Endothelial cell of umbilical vein (primary cell): ENCODE results near the gene ZBTB44. TPM values are rescaled to one million over a fixed set of nuclear protein-coding genes. Genes with fewer than 3 reads are reported as not detected.

ENCODE experiments used
- BruUV-seq: library from RNA; stranded (reverse); fragments of 400-500 nt; replicated peaks from 2 replicates; lab custom pipeline; 2021; lab: Mats Ljungman, UMichigan
- CTCF ChIA-PET: fragments of 300-600, 350-600 bp; sonication (Branson Sonifier 250); formaldehyde crosslinking; loops from one replicate; lab custom pipeline; 2021; ENCODE audit warnings: antibody characterized with exemption, inconsistent platforms; lab: Charles Lee
- POLR2A ChIA-PET: fragments of 300-600, 350-600 bp; sonication (Branson Sonifier 250); formaldehyde crosslinking; loops from one replicate; lab custom pipeline; 2021; ENCODE audit warnings: antibody characterized with exemption, inconsistent platforms; lab: Charles Lee
- DNase-seq: peaks from one replicate; pipeline ENCODE4 v3.0.0-alpha.2; 2011; ENCODE audit warnings: low read depth, low spot score
- FAIRE-seq: peaks from 2 replicates; lab custom pipeline; 2011; peaks lifted over from hg19 to GRCh38; lab: Jason Lieb, UNC
- H2AFZ ChIP-seq: 2 replicates; pipeline ENCODE4 v1.6.0; 2012; ENCODE audit warnings: low read depth, low read length, control low read depth, inconsistent platforms
- H3K27ac ChIP-seq: 2 replicates; pipeline ENCODE4 v1.5.1; 2011; ENCODE audit warnings: low read depth, mild to moderate bottlenecking, control low read depth, low read length, moderate library complexity; ENCODE audit not compliant: insufficient read depth
- H3K27me3 ChIP-seq, 2 experiments: 2 replicates each; pipeline versions ENCODE4 v1.6.0 to v1.6.1; 2011; ENCODE audit warnings: low read length in 2 of 2, mixed read lengths in 1 of 2; ENCODE audit not compliant: control insufficient read depth in 2 of 2, insufficient read depth in 2 of 2
- H3K36me3 ChIP-seq, 2 experiments: 2 replicates in 1 of 2; 3 replicates in 1 of 2; pipeline ENCODE4 v1.5.1; 2011; ENCODE audit warnings: low read length in 2 of 2, mild to moderate bottlenecking in 1 of 2, moderate library complexity in 1 of 2; ENCODE audit not compliant: control insufficient read depth in 2 of 2, insufficient read depth in 2 of 2; ENCODE audit errors: extremely low read depth in 1 of 2
- H3K4me1 ChIP-seq: 3 replicates; pipeline ENCODE4 v1.5.1; 2011; ENCODE audit warnings: mild to moderate bottlenecking, low read length; ENCODE audit not compliant: control insufficient read depth, insufficient read depth; ENCODE audit errors: extremely low read depth
- H3K4me2 ChIP-seq: 2 replicates; pipeline ENCODE4 v1.6.1; 2011; ENCODE audit warnings: low read length, control low read depth, mixed read lengths; ENCODE audit not compliant: insufficient read depth
- H3K4me3 ChIP-seq, 3 experiments: fragments of 200-600 bp in 1 of 3; sonication (generic), shearing (Covaris generic) in 1 of 3; replicated peaks in 1 of 3; 2 replicates each; pipeline ENCODE4 v1.5.1; 2011 to 2016; ENCODE audit warnings: control low read depth in 3 of 3, low read length in 3 of 3, mild to moderate bottlenecking in 2 of 3, inconsistent platforms in 1 of 3, low read depth in 1 of 3, moderate library complexity in 1 of 3; ENCODE audit not compliant: insufficient read depth in 1 of 3
- H3K79me2 ChIP-seq: 2 replicates; pipeline ENCODE4 v1.6.0; 2012; ENCODE audit warnings: low read length, inconsistent platforms; ENCODE audit not compliant: control insufficient read depth, insufficient read depth
- H3K9ac ChIP-seq: replicated peaks from 2 replicates; pipeline ENCODE3; 2011; ENCODE audit warnings: low read length, control low read depth; ENCODE audit not compliant: insufficient read depth; ENCODE audit errors: extremely low read depth
- H3K9me1 ChIP-seq: replicated peaks from 3 replicates; pipeline ENCODE4 v1.6.0; 2011; ENCODE audit warnings: mild to moderate bottlenecking, low read length; ENCODE audit not compliant: control insufficient read depth, insufficient read depth; ENCODE audit errors: extremely low read depth
- H3K9me3 ChIP-seq: replicated peaks from 2 replicates; pipeline ENCODE4 v1.5.1; 2012; ENCODE audit warnings: low read length, inconsistent platforms; ENCODE audit not compliant: control insufficient read depth, insufficient read depth
- H4K20me1 ChIP-seq: replicated peaks from 2 replicates; pipeline ENCODE3; 2011; ENCODE audit warnings: mild to moderate bottlenecking, low read length; ENCODE audit not compliant: control insufficient read depth, insufficient read depth; ENCODE audit errors: extremely low read depth
- EZH2 ChIP-seq: IDR thresholded peaks from 2 replicates; pipeline ENCODE4 v1.6.1; 2012; ENCODE audit warnings: borderline replicate concordance, low read depth, mild to moderate bottlenecking, moderate library complexity, low read length, inconsistent platforms; ENCODE audit not compliant: severe bottlenecking
- FOS ChIP-seq: IDR thresholded peaks from 2 replicates; pipeline ENCODE4 v1.6.1; 2011; ENCODE audit warnings: mild to moderate bottlenecking, low read length, moderate library complexity, borderline replicate concordance; ENCODE audit not compliant: insufficient read depth
- GATA2 ChIP-seq: IDR thresholded peaks from 2 replicates; pipeline ENCODE4 v1.7.0; 2011; ENCODE audit warnings: low read depth, mild to moderate bottlenecking, moderate library complexity, mixed read lengths, low read length; ENCODE audit not compliant: insufficient read length, insufficient read depth
- JUN ChIP-seq: IDR thresholded peaks from 2 replicates; pipeline ENCODE4 v1.6.1; 2011; ENCODE audit warnings: borderline replicate concordance, low read depth; ENCODE audit not compliant: insufficient read length, insufficient read depth
- MYC ChIP-seq: IDR thresholded peaks from one replicate; pipeline ENCODE4 v1.6.1; 2011; ENCODE audit warnings: mild to moderate bottlenecking, low read depth, low read length
- POLR2A ChIP-seq: IDR thresholded peaks from 2 replicates; pipeline ENCODE4 v1.6.1; 2012; ENCODE audit warnings: low read depth, mild to moderate bottlenecking, control low read depth, low read length
- POLR2AphosphoS5 ChIP-seq: IDR thresholded peaks from 2 replicates; pipeline ENCODE4 v1.6.1; 2012; ENCODE audit warnings: low read depth, mild to moderate bottlenecking, control low read depth, low read length, moderate library complexity; ENCODE audit not compliant: insufficient read depth
- dilution Hi-C: fragments of 300-500 bp; cut with MboI; formaldehyde crosslinking; loops from one replicate; pipeline ENCODE4 v1.15.0; 2019; ENCODE audit warnings: low sequenced_read_pairs; ENCODE audit not compliant: extremely low pct_ligation_motif_present
- intact Hi-C: fragments of 100-400 bp; cut with micrococcal nuclease; formaldehyde crosslinking; loops from one replicate; pipeline ENCODE4 v1.10.0; 2022
- polyA plus RNA-seq, 4 experiments: library from polyadenylated mRNA; depleted of rRNA in 3 of 4; stranded (reverse) in 3 of 4; unstranded in 1 of 4; fragments of >200 nt; gene quantifications; 2 replicates each; pipeline versions ENCODE4 v1.2.1 to v1.2.3, GENCODE V29; 2011 to 2012; ENCODE audit warnings: missing spikeins in 1 of 4
- small RNA-seq: library from RNA; depleted of rRNA; stranded (forward); fragments of <200 nt; gene quantifications from one replicate; pipeline ENCODE3, GENCODE V24; 2012; ENCODE audit warnings: low replicate concordance, low read depth; ENCODE audit not compliant: insufficient read depth, insufficient read length
- total RNA-seq: library from RNA; stranded (reverse); gene quantifications from 2 replicates; pipeline ENCODE4 v1.2.3, GENCODE V29; 2021
- TF ChIP-seq, protein P1 (sequence below), 2 donors: IDR thresholded peaks; 1 replicate in 1 of 2; 2 replicates in 1 of 2; pipeline ENCODE4 v1.5.1; 2011; ENCODE audit warnings: low read length in 2 of 2, mild to moderate bottlenecking in 2 of 2, moderate library complexity in 2 of 2, control low read depth in 1 of 2, inconsistent platforms in 1 of 2, low read depth in 1 of 2; ENCODE audit not compliant: insufficient read depth in 1 of 2; ENCODE audit errors: extremely low read depth in 1 of 2
- TF ChIP-seq, protein P2 (sequence below): IDR thresholded peaks from 2 replicates; pipeline ENCODE4 v1.6.1; 2011; ENCODE audit not compliant: insufficient read depth, insufficient read length

ZBTB44 gene
- total and polyA plus RNA-seq, 2 donors (not counting 3 experiments of a cell fraction or from before 2014, with no cell fraction given): 8.7 to 24.4 TPM

DNA sequence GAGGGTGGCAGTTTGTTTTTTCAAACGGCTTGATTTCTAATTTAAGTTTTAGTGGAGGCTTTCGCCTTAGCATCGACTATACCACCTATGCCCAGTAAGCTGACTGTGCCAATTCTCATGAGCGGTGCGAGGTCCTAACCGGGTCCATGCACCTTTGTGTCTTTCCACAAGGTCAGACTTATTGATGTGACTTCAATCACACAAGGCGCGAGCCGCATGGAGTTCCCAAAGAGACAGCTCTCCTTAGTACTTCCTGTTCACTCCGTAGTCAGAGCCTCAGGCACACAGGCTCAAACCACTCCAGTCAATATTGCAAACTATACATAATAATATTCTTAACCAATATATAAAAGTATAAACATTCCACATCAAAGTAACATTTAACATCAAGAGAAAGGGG, 136.9 kb downstream of the ZBTB44 start:
- POLR2A ChIA-PET: no interaction called here
- CTCF ChIA-PET: interaction anchor here (1.3 kb wide), 1 partner anchor 35 kb away, joined by 3 read pairs; no protein-coding TSS in a partner anchor
- dilution Hi-C loops: no loop called here

More for the DNA sequence above, 136.9 kb downstream of the ZBTB44 start:
- TF ChIP-seq POLR2A (no peak), GATA2 (no peak), MYC (no peak), EZH2 (no peak), FOS (no peak), JUN (no peak), POLR2AphosphoS5 (no peak)
- TF ChIP-seq, protein P1, sequence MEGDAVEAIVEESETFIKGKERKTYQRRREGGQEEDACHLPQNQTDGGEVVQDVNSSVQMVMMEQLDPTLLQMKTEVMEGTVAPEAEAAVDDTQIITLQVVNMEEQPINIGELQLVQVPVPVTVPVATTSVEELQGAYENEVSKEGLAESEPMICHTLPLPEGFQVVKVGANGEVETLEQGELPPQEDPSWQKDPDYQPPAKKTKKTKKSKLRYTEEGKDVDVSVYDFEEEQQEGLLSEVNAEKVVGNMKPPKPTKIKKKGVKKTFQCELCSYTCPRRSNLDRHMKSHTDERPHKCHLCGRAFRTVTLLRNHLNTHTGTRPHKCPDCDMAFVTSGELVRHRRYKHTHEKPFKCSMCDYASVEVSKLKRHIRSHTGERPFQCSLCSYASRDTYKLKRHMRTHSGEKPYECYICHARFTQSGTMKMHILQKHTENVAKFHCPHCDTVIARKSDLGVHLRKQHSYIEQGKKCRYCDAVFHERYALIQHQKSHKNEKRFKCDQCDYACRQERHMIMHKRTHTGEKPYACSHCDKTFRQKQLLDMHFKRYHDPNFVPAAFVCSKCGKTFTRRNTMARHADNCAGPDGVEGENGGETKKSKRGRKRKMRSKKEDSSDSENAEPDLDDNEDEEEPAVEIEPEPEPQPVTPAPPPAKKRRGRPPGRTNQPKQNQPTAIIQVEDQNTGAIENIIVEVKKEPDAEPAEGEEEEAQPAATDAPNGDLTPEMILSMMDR (IDR thresholded peaks at IDR 0.05; ENCODE audit: extremely low read depth in 1 of 2, insufficient read depth in 1 of 2, low read depth in 1 of 2, low read length in 2 of 2): no peak
- TF ChIP-seq, protein P2, sequence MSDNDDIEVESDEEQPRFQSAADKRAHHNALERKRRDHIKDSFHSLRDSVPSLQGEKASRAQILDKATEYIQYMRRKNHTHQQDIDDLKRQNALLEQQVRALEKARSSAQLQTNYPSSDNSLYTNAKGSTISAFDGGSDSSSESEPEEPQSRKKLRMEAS: no peak
- no peaks in the 10 kb centered on the region for H3K79me2 ChIP-seq
- no peak overlapping the region for H2AFZ ChIP-seq
- H4K20me1 ChIP-seq: no peaks in the 10 kb centered on the region
- no TSS peak for BruUV-seq
- intact Hi-C loops: no loop called here
- no peak overlapping the region for H3K9ac ChIP-seq
- no peaks in the 10 kb centered on the region for H3K4me1 ChIP-seq
- no peak overlapping the region for H3K27ac ChIP-seq
- FAIRE-seq (no peak), DNase-seq (no peak)
- H3K27me3 ChIP-seq: no peaks in the 10 kb centered on the region
- H3K4me3 ChIP-seq: no peak overlapping the region
- no peaks in the 10 kb centered on the region for H3K9me3 ChIP-seq
- H3K4me2 ChIP-seq: no peak overlapping the region
- H3K9me1 ChIP-seq: no peaks in the 10 kb centered on the region
- no peaks in the 10 kb centered on the region for H3K36me3 ChIP-seq

Small RNAs within 50 kb of the gene (small RNA-seq; reads per million reads assigned to genes)
- gene RN7SL778P: not detected

Other genes starting within 250 kb of the ZBTB44 start
- gene APLP2, start 245.0 kb downstream of the ZBTB44 start, total RNA-seq: 503 and 543 TPM in 2 replicates
- 433 and 493 TPM in 2 replicates for gene APLP2, start 245.0 kb downstream of the ZBTB44 start, polyA plus RNA-seq
- not detected in 2 replicates for gene ST14, start 155.1 kb downstream of the ZBTB44 start, total RNA-seq
- gene ST14, start 155.1 kb downstream of the ZBTB44 start, polyA plus RNA-seq: 0.08 TPM in 2 replicates
- gene ADAMTS8, start 113.7 kb upstream of the ZBTB44 start, total RNA-seq: not detected in 2 replicates
- not detected in 2 replicates for gene ADAMTS8, start 113.7 kb upstream of the ZBTB44 start, polyA plus RNA-seq
- gene ADAMTS15, start 133.7 kb upstream of the ZBTB44 start, total RNA-seq: not detected in 2 replicates
- 0.05 and 0.08 TPM in 2 replicates for gene ADAMTS15, start 133.7 kb upstream of the ZBTB44 start, polyA plus RNA-seq